GM18520 (cell line): ENCODE data around the gene APLF.
"Not testable (repeated sequence)": the region's sequence is repeated elsewhere in the genome, so short reads cannot be mapped to it uniquely, and the experiment has no call there.

Experiments
- ATAC-seq: cut with Tn5 transposase; IDR thresholded peaks from one replicate; pipeline ENCODE4 v1.9.1; 2021; ENCODE audit not compliant: unreplicated experiment

APLF gene

GRCh38 chr2:68441179-68441993 lies 26.0 kb upstream of the APLF start:
- ATAC-seq = peak; percentile 97

- ATAC-seq = no peak
Measured at GRCh38 chr2:68441994-68442322, 25.4 kb upstream of the APLF start.

- not testable (repeated sequence) for ATAC-seq
Measured at GRCh38 chr2:68446425-68446824, 21.0 kb upstream of the APLF start.

DNA sequence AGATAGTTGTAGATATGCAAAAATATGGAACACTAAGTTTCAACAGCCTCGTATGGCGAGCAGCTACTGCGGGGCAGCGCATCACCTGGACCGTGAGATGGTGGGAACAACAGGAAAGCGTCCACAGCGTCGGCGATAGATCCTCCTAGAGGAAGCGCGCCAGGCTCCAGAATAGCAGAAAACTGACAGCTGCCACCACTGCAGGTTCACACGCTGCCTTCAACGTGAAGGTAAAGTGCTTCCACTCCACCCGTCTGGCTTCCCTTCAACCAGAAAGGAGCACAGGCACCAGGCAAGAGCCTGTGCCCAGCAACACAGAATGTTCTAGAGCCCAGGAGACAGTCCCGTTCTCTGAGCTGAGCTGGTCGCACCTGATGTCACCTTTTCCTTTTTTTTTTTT lies 20.3 kb upstream of the APLF start:
- no peak for ATAC-seq

GRCh38 chr2:68448671-68449653 lies 18.4 kb upstream of the APLF start:
- ATAC-seq = no peak

GRCh38 chr2:68452158-68452900 lies 15.1 kb upstream of the APLF start:
- no peak for ATAC-seq

DNA sequence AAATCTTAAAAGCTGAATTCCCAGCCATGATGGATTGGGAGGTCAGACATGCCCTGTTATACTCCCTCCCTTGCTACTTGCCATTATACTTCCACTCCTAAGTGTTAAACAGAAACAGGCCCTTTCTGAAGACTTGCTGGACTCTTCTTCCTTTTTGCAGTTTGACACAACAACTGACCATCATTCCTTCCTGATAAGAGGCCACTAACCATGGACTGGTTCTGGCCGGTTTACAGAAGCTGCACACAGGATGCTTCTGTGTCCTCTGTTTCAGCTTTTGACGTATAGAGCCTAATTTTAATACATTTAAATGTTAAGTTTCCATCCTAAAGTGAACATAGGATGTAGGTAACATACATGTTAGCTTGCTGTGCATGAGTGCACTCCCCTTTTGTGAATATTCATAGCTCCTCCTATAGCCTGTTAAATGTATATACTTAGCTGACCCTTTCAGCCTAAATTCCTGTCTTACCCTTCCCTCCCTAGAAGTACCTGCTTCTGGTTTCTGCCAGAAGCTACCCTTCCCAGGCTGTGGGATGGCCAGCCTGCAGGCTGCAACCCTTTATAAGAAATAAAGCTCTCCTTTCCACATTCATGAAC lies 13.5 kb upstream of the APLF start:
- no peak for ATAC-seq

GRCh38 chr2:68454719-68455118 lies 12.7 kb upstream of the APLF start:
- no peak for ATAC-seq

GRCh38 chr2:68456198-68456597 lies 11.2 kb upstream of the APLF start:
- ATAC-seq = no peak

GRCh38 chr2:68458981-68459380 lies 8.4 kb upstream of the APLF start:
- ATAC-seq = no peak

DNA sequence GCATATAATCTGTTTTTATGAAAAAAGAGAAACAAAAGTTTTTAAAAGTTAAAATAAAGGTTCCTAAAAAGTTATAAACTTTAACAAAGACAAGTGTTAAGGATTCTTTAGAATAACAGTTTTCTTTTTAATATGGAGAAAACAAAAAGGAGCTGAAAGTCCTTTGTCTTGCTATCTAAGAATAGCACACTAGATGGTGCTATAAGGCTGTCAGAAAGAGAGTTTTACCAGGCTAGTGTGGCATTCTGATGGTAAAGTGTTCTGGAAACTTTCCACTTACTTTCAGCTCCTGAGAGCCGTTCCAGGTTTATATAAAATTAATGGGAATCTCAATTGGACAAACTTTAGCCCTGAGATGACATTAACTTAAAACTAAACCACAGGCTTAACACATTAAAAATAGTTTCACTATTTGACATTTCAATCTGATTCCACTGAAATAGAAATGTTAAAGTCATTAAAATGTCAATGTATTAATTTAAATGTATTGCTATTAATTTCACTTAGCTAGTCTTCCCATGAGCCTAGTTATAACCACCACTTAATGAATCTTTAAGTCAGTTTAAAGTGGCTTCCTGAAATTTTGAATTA lies 4.0 kb upstream of the APLF start:
- no peak for ATAC-seq

- ATAC-seq = no peak
Measured at GRCh38 chr2:68464651-68465050, 2.7 kb upstream of the APLF start.

GRCh38 chr2:68465081-68465916 lies 2.1 kb upstream of the APLF start:
- no peak for ATAC-seq

DNA sequence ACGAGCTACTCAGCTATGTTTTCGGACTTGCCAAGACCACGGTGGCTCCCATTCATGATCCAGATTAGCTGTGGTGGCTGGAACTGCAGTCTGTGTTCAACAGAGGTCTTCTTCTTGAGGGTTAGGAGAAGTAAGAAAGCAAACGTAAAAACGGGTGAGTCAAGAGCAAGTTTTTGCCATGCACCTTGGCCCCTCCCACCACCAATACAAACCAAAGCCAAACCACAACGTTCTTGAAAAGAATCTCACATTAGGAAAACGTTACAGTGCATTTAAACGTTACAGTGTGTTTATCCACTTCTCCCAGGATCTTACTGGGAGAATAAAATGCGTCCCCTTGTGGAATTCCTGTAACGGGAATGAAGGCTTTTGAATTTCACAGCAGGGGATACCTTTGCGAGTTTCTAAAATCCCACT lies 1.0 kb upstream of the APLF start:
- ATAC-seq = no peak

DNA sequence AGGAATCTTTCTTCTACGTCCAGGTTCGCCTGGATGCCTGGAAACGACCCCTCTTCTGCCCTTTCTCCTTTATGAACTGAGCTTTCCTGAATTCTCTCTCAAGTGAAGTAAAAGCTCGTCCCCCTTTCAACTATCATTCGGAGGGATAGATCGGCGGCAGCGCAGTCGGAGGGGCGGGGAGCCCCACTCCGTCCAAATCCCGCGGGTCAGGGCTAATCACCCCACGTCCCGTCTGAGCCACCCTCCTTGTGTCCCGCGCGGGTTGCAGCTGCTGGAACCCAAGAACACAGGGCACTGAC lies 658 bp upstream of the APLF start:
- ATAC-seq = no peak

- ATAC-seq = no peak
Measured at GRCh38 chr2:68468801-68469200, 1.4 kb downstream of the APLF start.

- ATAC-seq = no peak
Measured at GRCh38 chr2:68469935-68470334, 2.5 kb downstream of the APLF start.

GRCh38 chr2:68471385-68471784 lies 4.0 kb downstream of the APLF start:
- ATAC-seq = no peak

DNA sequence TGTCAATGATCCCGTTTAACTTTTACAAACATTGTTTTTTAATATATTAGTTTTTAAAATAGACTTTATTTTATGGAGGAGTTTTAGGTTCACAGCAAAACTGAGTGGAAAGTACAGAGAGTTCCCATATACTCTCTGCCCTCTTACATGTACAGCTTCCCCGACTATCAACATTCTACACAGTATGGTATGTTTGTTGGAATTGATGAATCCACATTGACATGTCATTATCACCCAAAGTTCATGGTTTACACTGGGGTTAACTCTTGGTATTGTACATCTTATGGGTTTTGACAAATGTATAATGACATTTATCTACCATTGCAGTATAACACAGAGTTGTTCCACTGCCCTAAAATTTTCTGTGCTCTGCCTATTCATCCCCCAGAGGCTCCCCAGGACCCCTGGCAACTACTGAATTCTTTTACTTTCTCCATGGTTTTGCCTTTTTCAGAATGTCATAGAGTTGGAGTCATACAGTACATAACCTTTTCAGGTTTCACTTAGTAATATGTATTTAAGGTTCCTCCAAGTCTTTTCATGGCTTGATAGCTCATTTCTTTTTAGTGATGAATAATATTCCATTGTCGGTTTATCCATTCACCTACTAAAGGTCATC lies 5.5 kb downstream of the APLF start:
- ATAC-seq = no peak
